Astrocyte of the hippocampus (primary cell): Measurements from ENCODE around the gene ACTL6A.

Experiments
- DNase-seq: peaks from one replicate; pipeline ENCODE4 v3.0.0; 2011; ENCODE audit warnings: low read depth, low spot score

Gene ACTL6A

GRCh38 chr3:179590669-179591068 is 27.9 kb downstream of the ACTL6A start:
- no peak for DNase-seq

GRCh38 chr3:179591313-179591712 is 28.6 kb downstream of the ACTL6A start:
- DNase-seq, result no peak

DNA sequence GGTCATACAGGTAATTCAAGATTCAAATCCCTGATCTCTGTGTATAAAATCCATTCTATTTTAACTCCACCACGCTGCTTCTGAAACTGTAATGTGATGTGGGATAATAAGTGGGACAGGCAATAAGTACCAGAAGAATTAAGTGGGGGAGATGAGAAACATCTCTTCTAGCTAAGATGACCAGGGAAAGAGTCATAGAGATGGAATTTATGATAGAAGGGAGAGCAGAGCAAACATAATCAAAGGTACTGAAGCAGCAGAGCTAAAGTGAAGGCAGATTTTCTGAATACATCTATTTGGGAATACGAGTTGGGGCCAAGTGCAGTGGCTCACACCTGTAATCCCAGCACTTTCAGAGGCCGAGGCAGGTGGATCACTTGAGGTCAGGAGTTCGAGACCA is 36.8 kb downstream of the ACTL6A start:
- no peak for DNase-seq

DNA sequence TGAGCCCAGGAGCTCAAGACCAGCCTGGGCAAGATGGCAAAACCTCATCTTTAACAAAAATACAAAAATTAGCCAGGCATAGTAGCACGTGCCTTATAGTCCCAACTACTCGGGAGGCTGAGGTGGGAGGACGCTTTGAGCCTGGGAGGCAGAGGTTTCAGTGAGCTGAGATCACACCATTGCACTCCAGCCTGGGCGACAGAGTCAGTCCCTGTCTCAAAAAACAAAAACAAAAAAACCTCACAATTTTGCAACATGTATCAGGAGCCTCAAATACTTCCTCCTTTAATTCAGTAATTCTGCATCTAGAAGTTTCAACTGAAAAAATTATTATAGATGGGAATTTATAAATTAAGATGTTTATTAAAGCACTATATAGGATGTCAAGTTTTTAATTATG is 40.6 kb downstream of the ACTL6A start:
- no peak for DNase-seq

DNA sequence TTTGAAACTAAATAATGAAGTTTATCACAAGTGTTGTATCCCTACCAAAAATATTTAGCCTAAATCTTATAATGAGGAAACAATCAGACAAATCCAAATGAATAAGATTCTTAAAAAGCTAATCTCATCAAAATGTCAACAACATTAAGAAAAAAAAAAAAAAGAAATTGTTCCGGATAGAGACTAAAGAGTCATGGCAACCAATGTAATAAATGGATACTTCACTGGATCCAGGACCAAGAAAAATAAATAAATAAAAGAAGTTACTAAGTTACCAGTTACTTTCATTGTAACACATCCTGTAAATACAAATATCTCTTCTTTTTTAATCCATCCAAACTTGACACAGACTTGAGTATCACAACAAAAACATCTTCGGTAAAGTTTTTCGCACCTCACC is 41.1 kb downstream of the ACTL6A start:
- no peak for DNase-seq

GRCh38 chr3:179604321-179605078 is 41.8 kb downstream of the ACTL6A start, which contains the start of the genes MRPL47 and NDUFB5:
Gene MRPL47, minus strand, starts transcription at chr3:179604638. Its CDS starts 14 bp downstream, at chr3:179604624.
Gene NDUFB5, plus strand, starts transcription at chr3:179604794. Its CDS starts 22 bp downstream, at chr3:179604816.
- DNase-seq, result peak; percentile 98

DNA sequence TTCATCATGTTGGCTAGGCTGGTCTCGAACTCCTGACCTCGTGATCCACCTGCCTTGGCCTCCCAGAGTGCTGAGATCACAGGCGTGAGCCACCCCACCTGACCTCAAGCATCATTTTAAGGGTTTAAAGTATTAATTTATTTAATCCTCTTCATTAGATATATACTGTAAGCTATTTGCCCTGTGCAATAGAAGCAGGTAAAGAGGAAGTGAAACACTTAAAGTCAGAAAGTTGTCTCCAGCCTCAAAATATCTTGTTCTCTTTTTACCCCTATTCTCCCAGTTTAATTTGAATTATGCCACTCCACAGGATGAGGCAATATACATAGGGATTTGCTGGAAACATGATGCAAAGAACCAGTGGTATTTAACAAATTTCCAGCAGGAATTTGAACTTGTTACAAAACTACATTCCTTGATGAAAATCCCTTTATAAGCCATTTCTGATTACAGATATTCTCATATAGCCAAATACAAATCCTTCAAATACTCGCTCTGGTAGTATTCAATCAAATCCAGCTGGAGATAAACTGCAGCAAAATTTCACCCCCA is 43.9 kb downstream of the ACTL6A start:
- DNase-seq, result no peak

GRCh38 chr3:179608931-179609720 is 46.4 kb downstream of the ACTL6A start:
- no peak for DNase-seq

DNA sequence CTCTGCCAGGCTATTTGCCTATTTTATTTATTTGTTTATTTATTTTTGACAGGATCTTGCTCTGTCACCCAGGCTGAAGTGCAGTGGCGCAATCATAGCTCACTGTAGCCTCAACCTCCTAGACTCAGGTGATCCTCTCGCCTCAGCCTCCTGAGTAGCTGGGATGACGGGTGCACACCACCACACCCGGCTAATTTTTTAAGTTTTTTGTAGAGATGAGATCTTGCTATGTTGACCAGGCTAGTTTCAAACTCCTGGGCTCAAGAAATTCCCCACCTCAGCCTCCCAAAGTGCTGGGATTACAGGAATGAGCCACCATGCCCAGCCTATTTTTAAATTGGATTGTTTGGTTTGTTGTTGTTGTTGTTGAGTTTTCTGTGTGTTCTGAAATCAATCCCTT is 47.3 kb downstream of the ACTL6A start:
- DNase-seq, result no peak

GRCh38 chr3:179613807-179614206 is 51.1 kb downstream of the ACTL6A start:
- peak; percentile 45 for DNase-seq

- no peak for DNase-seq
Measured at GRCh38 chr3:179615458-179616173, 52.9 kb downstream of the ACTL6A start.

DNA sequence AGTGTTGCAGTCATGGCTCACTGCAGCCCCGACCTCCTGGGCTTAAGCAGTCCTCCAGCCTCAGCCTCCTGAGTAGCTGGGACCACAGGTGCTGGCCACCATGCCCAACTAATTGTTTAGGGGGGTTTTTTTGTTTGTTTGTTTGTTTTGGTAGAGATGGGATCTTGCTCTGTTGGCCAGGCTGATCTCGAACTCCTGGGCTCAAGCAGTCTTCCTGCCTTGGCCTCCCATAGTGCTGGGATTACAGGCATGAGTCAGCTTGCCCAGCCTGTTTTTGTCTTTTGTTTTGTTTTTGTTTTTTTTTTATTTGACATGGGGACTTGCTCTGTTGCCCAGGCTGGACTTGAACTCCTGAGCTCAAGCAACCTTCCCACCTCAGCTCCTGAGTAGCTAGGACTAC is 59.3 kb downstream of the ACTL6A start:
- DNase-seq, result no peak

GRCh38 chr3:179624451-179624850 is 61.7 kb downstream of the ACTL6A start:
- peak; percentile 2 for DNase-seq

DNA sequence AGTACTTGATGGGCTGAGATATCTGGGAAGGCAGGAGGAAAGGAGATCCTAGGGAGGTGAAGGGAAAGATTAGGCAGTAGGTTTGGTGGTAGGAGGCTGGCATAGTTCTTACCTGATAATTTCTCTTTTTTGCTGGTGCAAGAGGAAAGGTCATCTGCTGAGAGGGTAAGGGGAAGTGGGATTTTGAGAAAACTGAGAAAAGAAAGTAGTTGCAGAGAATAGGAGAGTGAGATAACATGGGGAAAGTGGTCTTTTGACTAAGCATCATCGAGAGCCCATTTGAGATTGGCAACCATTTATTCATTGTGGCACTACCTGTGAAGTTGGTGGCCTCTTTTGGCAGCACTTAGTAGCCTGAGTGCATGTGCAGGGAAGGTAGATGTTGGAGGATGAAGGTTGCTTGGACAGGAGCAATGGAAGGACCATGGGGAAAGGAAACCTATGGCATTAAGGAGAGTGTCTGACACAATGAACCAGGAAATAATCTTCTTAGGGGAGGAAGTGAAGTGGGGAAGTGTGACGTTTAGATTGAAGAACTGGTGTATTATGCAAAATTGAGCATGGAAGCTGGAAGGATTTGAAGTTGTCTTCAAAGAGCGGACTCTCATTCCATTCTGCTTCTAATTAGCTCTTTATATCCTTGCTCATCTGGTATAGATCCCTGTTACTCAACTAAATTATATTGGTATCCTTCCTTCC is 68.2 kb downstream of the ACTL6A start:
- no peak for DNase-seq
